HCT116 (cell line): Measurements from ENCODE around the gene RHNO1. TPM values are rescaled to one million over a fixed set of nuclear protein-coding genes. Genes with fewer than 3 reads are reported as not detected.

ENCODE experiments used
- ATAC-seq: fragments of 200-7000 bp; cut with Tn5 transposase; 2 replicates; pipeline ENCODE4 v1.9.1; 2020; ENCODE audit warnings: mild to moderate bottlenecking, moderate library complexity
- BruUV-seq: library from RNA; stranded (reverse); fragments of 400-500 nt; replicated peaks from 2 replicates; lab custom pipeline; 2021; lab: Mats Ljungman, UMichigan
- CTCF ChIA-PET: fragments of 300-600 bp; sonication (Branson Sonifier 250); formaldehyde crosslinking; loops from one replicate; lab custom pipeline; 2021; ENCODE audit warnings: antibody characterized with exemption; lab: Charles Lee
- POLR2A ChIA-PET: fragments of 300-600, 350-600 bp; sonication (Branson Sonifier 250); formaldehyde crosslinking; loops from one replicate; lab custom pipeline; 2021; ENCODE audit warnings: antibody characterized with exemption; lab: Charles Lee
- RAD21 ChIA-PET, 2 experiments: fragments of 300-600 bp; sonication (Branson Sonifier 250); formaldehyde crosslinking; loops; one replicate each; lab custom pipeline; 2023; ENCODE audit warnings: low total read pairs in 2 of 2; ENCODE audit not compliant: uncharacterized antibody in 2 of 2, unreplicated experiment in 2 of 2, low non-redundant PET in 1 of 2; lab: Charles Lee
- DNase-seq: peaks from one replicate; pipeline ENCODE4 v3.0.0-alpha.2; 2010; ENCODE audit warnings: low read depth, low spot score
- H2AFZ ChIP-seq: fragments of 200-600 bp; shearing (Covaris generic), sonication (generic); 2 replicates; pipeline ENCODE4 v1.6.1; 2017; ENCODE audit warnings: low read depth, mixed run types, mixed read lengths, antibody characterized with exemption, low read length; ENCODE audit not compliant: poor library complexity, severe bottlenecking
- H3K27ac ChIP-seq: 2 replicates; pipeline ENCODE4 v1.5.1; 2012; ENCODE audit warnings: low read depth, low read length
- H3K27me3 ChIP-seq: fragments of 200-600 bp; sonication (generic); 2 replicates; pipeline ENCODE4 v1.6.1; 2016; ENCODE audit warnings: mixed run types, low read length, mixed read lengths; ENCODE audit not compliant: insufficient read depth
- H3K36me3 ChIP-seq, 2 experiments: fragments of 200-500 bp in 1 of 2; fragments of 200-600 bp in 1 of 2; sonication (Bioruptor generic) in 1 of 2; sonication (generic) in 1 of 2; 2 replicates each; pipeline versions ENCODE4 v1.5.1 to v1.6.1; 2014 to 2016; ENCODE audit warnings: low read length in 2 of 2, inconsistent platforms in 1 of 2, mixed read lengths in 1 of 2, mixed run types in 1 of 2; ENCODE audit not compliant: insufficient read depth in 2 of 2, control insufficient read depth in 1 of 2
- H3K4me1 ChIP-seq, 2 experiments: fragments of 200-600 bp in 1 of 2; sonication (generic) in 1 of 2; 2 replicates each; pipeline versions ENCODE4 v1.5.1 to v1.6.1; 2012 to 2017; ENCODE audit warnings: low read length in 2 of 2, inconsistent platforms in 1 of 2, mild to moderate bottlenecking in 1 of 2, mixed read lengths in 1 of 2, mixed run types in 1 of 2, moderate library complexity in 1 of 2; ENCODE audit not compliant: insufficient read depth in 2 of 2, control insufficient read depth in 1 of 2
- H3K4me2 ChIP-seq: fragments of 200-600 bp; sonication (generic); 2 replicates; pipeline ENCODE4 v1.6.1; 2017; ENCODE audit warnings: mixed run types, low read length, mixed read lengths
- H3K4me3 ChIP-seq, 2 experiments: fragments of 200-600 bp in 1 of 2; sonication (generic) in 1 of 2; replicated peaks in 1 of 2; 2 replicates each; pipeline ENCODE4 v1.5.1; 2011 to 2016; ENCODE audit warnings: low read length in 2 of 2, control low read depth in 1 of 2, low read depth in 1 of 2, mild to moderate bottlenecking in 1 of 2, mixed read lengths in 1 of 2, mixed run types in 1 of 2
- H3K79me2 ChIP-seq: fragments of 200-600 bp; sonication (generic); 2 replicates; pipeline ENCODE4 v1.6.1; 2017; ENCODE audit warnings: mild to moderate bottlenecking, mixed run types, low read length, moderate library complexity, mixed read lengths; ENCODE audit not compliant: insufficient read depth
- H3K9ac ChIP-seq: fragments of 200-600 bp; sonication (generic); 2 replicates; pipeline ENCODE4 v1.6.1; 2016; ENCODE audit warnings: low read length, mixed read lengths
- H3K9me2 ChIP-seq: fragments of 200-600 bp; sonication (generic), shearing (Covaris generic); 2 replicates; pipeline ENCODE4 v1.6.1; 2017; ENCODE audit warnings: mixed run types, mild to moderate bottlenecking, moderate library complexity; ENCODE audit not compliant: insufficient read depth
- H3K9me3 ChIP-seq, 2 experiments: fragments of 200-500 bp in 1 of 2; fragments of 200-600 bp in 1 of 2; sonication (Bioruptor generic) in 1 of 2; sonication (generic) in 1 of 2; 2 replicates each; pipeline ENCODE4 v1.6.1; 2014 to 2017; ENCODE audit warnings: low read length in 2 of 2, mixed read lengths in 2 of 2, inconsistent platforms in 1 of 2, low read depth in 1 of 2, mild to moderate bottlenecking in 1 of 2, mixed run types in 1 of 2, moderate library complexity in 1 of 2; ENCODE audit not compliant: control insufficient read depth in 1 of 2, insufficient read depth in 1 of 2
- H4K20me1 ChIP-seq: fragments of 200-600 bp; sonication (generic), shearing (Covaris generic); 2 replicates; pipeline ENCODE4 v1.6.1; 2017; ENCODE audit warnings: mixed run types, mild to moderate bottlenecking, moderate library complexity; ENCODE audit not compliant: insufficient read depth
- ATF3 ChIP-seq: IDR thresholded peaks from 2 replicates; pipeline ENCODE4 v1.6.1; 2012
- CEBPB ChIP-seq: IDR thresholded peaks from 2 replicates; pipeline ENCODE4 v1.6.1; 2012; ENCODE audit warnings: low read depth
- ELF1 ChIP-seq: IDR thresholded peaks from 2 replicates; pipeline ENCODE4 v1.6.1; 2012; ENCODE audit warnings: low read depth, borderline replicate concordance
- EZH2phosphoT487 ChIP-seq: fragments of 200-600 bp; IDR thresholded peaks from 2 replicates; pipeline ENCODE4 v1.6.1; 2018; ENCODE audit warnings: antibody characterized with exemption, borderline replicate concordance
- JUND ChIP-seq: IDR thresholded peaks from 2 replicates; pipeline ENCODE4 v1.6.1; 2012
- POLR2A ChIP-seq: IDR thresholded peaks from 2 replicates; pipeline ENCODE4 v1.7.0; 2011; ENCODE audit warnings: borderline replicate concordance; ENCODE audit not compliant: insufficient read depth, insufficient read length; ENCODE audit errors: extremely low read depth
- POLR2AphosphoS5 ChIP-seq: IDR thresholded peaks from 2 replicates; pipeline ENCODE4 v1.6.1; 2011; ENCODE audit warnings: mild to moderate bottlenecking, low read depth, low read length, moderate library complexity
- SP1 ChIP-seq: IDR thresholded peaks from 2 replicates; pipeline ENCODE4 v1.6.1; 2012; ENCODE audit warnings: low read depth
- SRF ChIP-seq: IDR thresholded peaks from 2 replicates; pipeline ENCODE4 v1.6.1; 2012; ENCODE audit warnings: low read depth
- TCF7L2 ChIP-seq: IDR thresholded peaks from 2 replicates; pipeline ENCODE4 v1.7.0; 2011; ENCODE audit warnings: borderline replicate concordance, inconsistent platforms; ENCODE audit not compliant: insufficient read depth, insufficient read length; ENCODE audit errors: extremely low read depth
- YY1 ChIP-seq: IDR thresholded peaks from 2 replicates; pipeline ENCODE4 v1.6.1; 2011; ENCODE audit warnings: low read length, low read depth, moderate library complexity, mild to moderate bottlenecking; ENCODE audit not compliant: insufficient replicate concordance; ENCODE audit errors: extremely low read depth
- ZBTB33 ChIP-seq: IDR thresholded peaks from 2 replicates; pipeline ENCODE4 v1.6.1; 2011; ENCODE audit warnings: mild to moderate bottlenecking, low read length, moderate library complexity; ENCODE audit not compliant: insufficient replicate concordance; ENCODE audit errors: extremely low read depth
- ZNF274 ChIP-seq: fragments of 200-500 bp; sonication (Bioruptor generic); IDR thresholded peaks from 2 replicates; pipeline ENCODE4 v1.6.1; 2014; ENCODE audit warnings: mild to moderate bottlenecking, low read depth, low read length, inconsistent platforms
- intact Hi-C: fragments of 100-400 bp; cut with micrococcal nuclease; formaldehyde crosslinking; loops from 2 replicates; pipeline ENCODE4 v1.10.0; 2022
- total RNA-seq: library from RNA; stranded (reverse); gene quantifications from one replicate; pipeline ENCODE4 v1.2.1, GENCODE V29; 2021; ENCODE audit not compliant: unreplicated experiment

The RHNO1 gene
- total RNA-seq, 1 experiment from 2014 or later, result 29.7 TPM

GRCh38 chr12:2833327-2833726, 43.7 kb upstream of the RHNO1 start:
- BruUV-seq, result no TSS peak
- Histone ChIP-seq H3K9ac (no peak overlapping the region), H3K4me1 (no peaks in the 10 kb centered on the region), H3K79me2 (no peaks in the 10 kb centered on the region), H3K9me2 (no peaks in the 10 kb centered on the region), H3K4me2 (no peak overlapping the region), H3K27me3 (no peaks in the 10 kb centered on the region), H3K36me3 (no peaks in the 10 kb centered on the region), H3K9me3 (no peaks in the 10 kb centered on the region), H3K4me3 (no peak overlapping the region), H4K20me1 (no peaks in the 10 kb centered on the region), H3K27ac (no peak overlapping the region), H2AFZ (no peak overlapping the region)
- TF ChIP-seq YY1, result no peak
- no peak for TF ChIP-seq JUND
- no peak for TF ChIP-seq POLR2AphosphoS5
- TF ChIP-seq CEBPB, result no peak
- no peak for TF ChIP-seq SP1
- TF ChIP-seq EZH2phosphoT487, result no peak
- TF ChIP-seq TCF7L2, result no peak
- TF ChIP-seq ZNF274, result no peak
- TF ChIP-seq ELF1, result no peak
- TF ChIP-seq POLR2A, result no peak
- no peak for TF ChIP-seq ATF3
- TF ChIP-seq SRF, result no peak
- ATAC-seq, result no peak; the same call in 1 of the 2 replicates
- POLR2A ChIA-PET, result no interaction called here
- intact Hi-C loops, result no loop called here
- CTCF ChIA-PET, result no interaction called here
- no peak for DNase-seq
- RAD21 ChIA-PET, result no interaction called here

- H3K4me2 ChIP-seq, result no peak overlapping the region
- H3K4me1 ChIP-seq, result no peaks in the 10 kb centered on the region
- H3K27ac ChIP-seq, result no peak overlapping the region
- H3K36me3 ChIP-seq, result no peaks in the 10 kb centered on the region
- no peaks in the 10 kb centered on the region for H3K79me2 ChIP-seq
- no TSS peak for BruUV-seq
- H3K9me3 ChIP-seq, result no peaks in the 10 kb centered on the region
- DNase-seq (no peak), ATAC-seq (no peak)
- ChIA-PET POLR2A (no interaction called here), CTCF (no interaction called here), RAD21 (no interaction called here)
- H2AFZ ChIP-seq, result no peak overlapping the region
- H3K9me2 ChIP-seq, result no peaks in the 10 kb centered on the region
- H3K9ac ChIP-seq, result no peak overlapping the region
- no peaks in the 10 kb centered on the region for H4K20me1 ChIP-seq
- H3K27me3 ChIP-seq, result no peaks in the 10 kb centered on the region
- intact Hi-C loops, result no loop called here
- H3K4me3 ChIP-seq, result no peak overlapping the region
- no peak for TF ChIP-seq POLR2A
- no peak for TF ChIP-seq ATF3
- TF ChIP-seq ZBTB33, result no peak
- no peak for TF ChIP-seq POLR2AphosphoS5
- TF ChIP-seq CEBPB, result no peak
Observed at GRCh38 chr12:2833810-2834209, 43.2 kb upstream of the RHNO1 start.
